ENCODE results near the gene CDH23.

Gene CDH23

GRCh38 chr10:71603754-71604153 is 207.0 kb downstream of the CDH23 start:
- no peak for ATAC-seq
- H3K9me3 Mint-ChIP-seq: no peaks in the 10 kb centered on the region
- H3K4me1 Mint-ChIP-seq: peaks cover 28% of the 10 kb centered on the region
- no peak overlapping the region for H3K27ac Mint-ChIP-seq
- H3K27me3 Mint-ChIP-seq: no peaks in the 10 kb centered on the region
- H3K4me3 Mint-ChIP-seq: no peak overlapping the region
- DNase-seq: no peak

- Mint-ChIP-seq H3K4me1 (peaks cover 28% of the 10 kb centered on the region), H3K4me3 (no peak overlapping the region), H3K27ac (no peak overlapping the region), H3K27me3 (peaks cover 3% of the 10 kb centered on the region), H3K9me3 (no peaks in the 10 kb centered on the region)
- ATAC-seq (no peak), DNase-seq (no peak)
These were observed 207.8 kb downstream of the CDH23 start for GRCh38 chr10:71604324-71605018.

GRCh38 chr10:71605263-71605962 is 208.7 kb downstream of the CDH23 start:
- peaks cover 8% of the 10 kb centered on the region for H3K27me3 Mint-ChIP-seq
- ATAC-seq: no peak
- H3K4me1 Mint-ChIP-seq: peaks cover 27% of the 10 kb centered on the region
- no peak overlapping the region for H3K4me3 Mint-ChIP-seq
- no peak for DNase-seq
- no peak overlapping the region for H3K27ac Mint-ChIP-seq
- H3K9me3 Mint-ChIP-seq: no peaks in the 10 kb centered on the region

GRCh38 chr10:71606257-71607081 is 209.7 kb downstream of the CDH23 start:
- ATAC-seq (no peak), DNase-seq (no peak)
- Mint-ChIP-seq H3K4me1 (peaks cover 16% of the 10 kb centered on the region), H3K9me3 (no peaks in the 10 kb centered on the region), H3K4me3 (no peak overlapping the region), H3K27ac (peak overlapping the region in 1 of 2 donors; percentile 2), H3K27me3 (peaks cover 8% of the 10 kb centered on the region)

GRCh38 chr10:71607082-71607443 is 210.3 kb downstream of the CDH23 start:
- Mint-ChIP-seq H3K27me3 (peaks cover 8% of the 10 kb centered on the region), H3K9me3 (no peaks in the 10 kb centered on the region), H3K4me3 (no peak overlapping the region), H3K27ac (no peak overlapping the region), H3K4me1 (peaks cover 14% of the 10 kb centered on the region)
- ATAC-seq: no peak
- DNase-seq: no peak

- Mint-ChIP-seq H3K27me3 (peaks cover 8% of the 10 kb centered on the region), H3K4me3 (no peak overlapping the region), H3K9me3 (no peaks in the 10 kb centered on the region), H3K27ac (no peak overlapping the region), H3K4me1 (peaks cover 6% of the 10 kb centered on the region)
- ATAC-seq (peak; percentile 74), DNase-seq (peak; percentile 60 to 64)
These were observed 212.4 kb downstream of the CDH23 start for GRCh38 chr10:71608819-71609768.

GRCh38 chr10:71610651-71611050 is 213.9 kb downstream of the CDH23 start:
- Mint-ChIP-seq H3K4me1 (no peaks in the 10 kb centered on the region), H3K27ac (no peak overlapping the region)

GRCh38 chr10:71611131-71611530 is 214.4 kb downstream of the CDH23 start:
- H3K27ac Mint-ChIP-seq: no peak overlapping the region
- DNase-seq: no peak
- H3K4me3 Mint-ChIP-seq: no peak overlapping the region
- peaks cover 8% of the 10 kb centered on the region for H3K27me3 Mint-ChIP-seq
- ATAC-seq: no peak
- no peaks in the 10 kb centered on the region for H3K9me3 Mint-ChIP-seq
- H3K4me1 Mint-ChIP-seq: no peaks in the 10 kb centered on the region

More at GRCh38 chr10:71610651-71611050, 213.9 kb downstream of the CDH23 start:
- Mint-ChIP-seq H3K9me3 (no peaks in the 10 kb centered on the region), H3K4me3 (no peak overlapping the region), H3K27me3 (peaks cover 8% of the 10 kb centered on the region)
- ATAC-seq (no peak), DNase-seq (no peak)

DNA sequence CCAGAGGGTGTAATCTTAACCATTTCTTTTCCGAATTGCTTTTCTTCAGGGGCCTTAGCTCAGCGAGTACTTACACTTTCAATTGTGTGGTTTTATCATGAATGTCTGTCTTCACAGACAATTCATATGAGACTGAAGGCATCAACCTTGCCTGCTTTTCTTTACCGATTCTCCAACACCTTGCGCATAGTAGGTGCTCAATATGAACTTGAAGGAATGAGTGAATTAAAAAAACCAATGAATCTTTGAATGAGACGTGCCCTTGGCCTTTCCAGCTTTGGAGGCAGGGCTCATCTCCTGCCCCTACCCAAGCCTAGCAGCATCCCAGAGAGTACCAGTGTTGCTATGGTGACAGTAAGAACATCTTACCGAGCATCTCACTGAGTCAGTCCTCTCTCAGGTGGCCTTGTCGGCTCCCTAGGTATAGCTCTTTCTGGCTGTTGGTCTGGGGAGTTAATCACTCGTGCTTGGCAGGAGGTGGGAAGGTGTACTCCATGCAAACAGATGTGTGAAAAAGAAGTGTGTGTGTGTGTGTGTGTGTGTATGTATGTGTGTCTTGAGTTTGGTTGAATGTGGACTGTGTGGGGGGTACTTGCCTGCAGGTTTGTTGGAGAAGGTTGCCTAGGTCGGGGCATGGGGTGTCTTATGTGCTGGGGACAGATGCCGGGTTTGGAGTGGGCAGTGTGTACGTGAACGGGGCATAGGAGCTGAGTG is 215.1 kb downstream of the CDH23 start:
- Mint-ChIP-seq H3K4me1 (no peaks in the 10 kb centered on the region), H3K27me3 (peaks cover 8% of the 10 kb centered on the region), H3K27ac (no peak overlapping the region), H3K9me3 (no peaks in the 10 kb centered on the region), H3K4me3 (no peak overlapping the region)
- DNase-seq (no peak), ATAC-seq (no peak)

DNA sequence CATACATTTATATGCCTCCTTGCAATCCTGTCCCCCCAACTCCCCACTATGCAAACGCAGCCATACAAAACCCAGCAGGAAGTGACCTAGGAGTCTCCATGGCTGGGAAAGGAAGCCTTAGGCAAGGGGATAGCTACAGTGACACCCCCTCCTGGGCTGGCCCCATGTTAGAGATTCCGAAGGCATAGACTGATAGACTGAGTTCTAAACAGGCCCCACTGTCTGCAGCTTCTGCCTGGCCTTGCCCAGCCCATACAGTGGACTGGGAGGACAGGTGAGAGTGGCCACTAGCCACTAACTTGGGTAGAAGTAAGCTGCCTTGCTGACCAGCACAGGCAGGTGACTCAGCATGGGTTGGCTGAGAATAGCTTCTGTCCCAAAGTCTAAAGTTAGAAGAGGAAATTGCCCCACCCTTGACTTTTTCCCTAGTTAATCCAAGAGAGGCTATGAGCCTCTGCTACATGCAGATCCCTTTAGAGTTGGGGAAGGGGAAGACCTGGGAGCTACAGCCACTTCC is 216.6 kb downstream of the CDH23 start:
- Mint-ChIP-seq H3K27me3 (peaks cover 8% of the 10 kb centered on the region), H3K4me1 (no peaks in the 10 kb centered on the region), H3K27ac (no peak overlapping the region), H3K4me3 (no peak overlapping the region), H3K9me3 (no peaks in the 10 kb centered on the region)
- DNase-seq (no peak), ATAC-seq (no peak)

DNA sequence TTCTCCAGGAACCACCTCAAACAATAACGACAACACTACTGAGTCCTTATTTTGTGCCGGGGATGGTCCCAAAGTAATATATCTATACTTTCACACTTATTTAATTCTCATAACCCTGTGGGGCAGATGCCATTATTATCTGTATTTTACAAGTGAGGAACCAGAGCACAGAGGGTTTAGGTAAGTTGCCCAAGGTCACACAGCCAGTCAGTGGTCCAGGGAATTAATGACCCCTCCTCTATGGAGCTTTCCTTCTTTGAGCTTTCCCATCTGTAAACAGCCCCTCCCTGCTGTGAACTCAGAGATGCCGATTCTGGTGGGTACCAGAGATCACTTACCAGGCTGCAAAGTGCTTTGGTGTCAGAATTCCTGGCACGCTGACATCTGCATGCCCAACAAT is 217.2 kb downstream of the CDH23 start:
- Mint-ChIP-seq H3K27me3 (peaks cover 8% of the 10 kb centered on the region), H3K27ac (no peak overlapping the region), H3K4me3 (no peak overlapping the region), H3K9me3 (no peaks in the 10 kb centered on the region), H3K4me1 (no peaks in the 10 kb centered on the region)
- ATAC-seq (no peak), DNase-seq (no peak)

- Mint-ChIP-seq H3K9me3 (no peaks in the 10 kb centered on the region), H3K4me1 (no peaks in the 10 kb centered on the region), H3K4me3 (no peak overlapping the region), H3K27me3 (no peaks in the 10 kb centered on the region), H3K27ac (no peak overlapping the region)
- DNase-seq: no peak
- ATAC-seq: no peak
These were observed 218.2 kb downstream of the CDH23 start for GRCh38 chr10:71614946-71615345.

DNA sequence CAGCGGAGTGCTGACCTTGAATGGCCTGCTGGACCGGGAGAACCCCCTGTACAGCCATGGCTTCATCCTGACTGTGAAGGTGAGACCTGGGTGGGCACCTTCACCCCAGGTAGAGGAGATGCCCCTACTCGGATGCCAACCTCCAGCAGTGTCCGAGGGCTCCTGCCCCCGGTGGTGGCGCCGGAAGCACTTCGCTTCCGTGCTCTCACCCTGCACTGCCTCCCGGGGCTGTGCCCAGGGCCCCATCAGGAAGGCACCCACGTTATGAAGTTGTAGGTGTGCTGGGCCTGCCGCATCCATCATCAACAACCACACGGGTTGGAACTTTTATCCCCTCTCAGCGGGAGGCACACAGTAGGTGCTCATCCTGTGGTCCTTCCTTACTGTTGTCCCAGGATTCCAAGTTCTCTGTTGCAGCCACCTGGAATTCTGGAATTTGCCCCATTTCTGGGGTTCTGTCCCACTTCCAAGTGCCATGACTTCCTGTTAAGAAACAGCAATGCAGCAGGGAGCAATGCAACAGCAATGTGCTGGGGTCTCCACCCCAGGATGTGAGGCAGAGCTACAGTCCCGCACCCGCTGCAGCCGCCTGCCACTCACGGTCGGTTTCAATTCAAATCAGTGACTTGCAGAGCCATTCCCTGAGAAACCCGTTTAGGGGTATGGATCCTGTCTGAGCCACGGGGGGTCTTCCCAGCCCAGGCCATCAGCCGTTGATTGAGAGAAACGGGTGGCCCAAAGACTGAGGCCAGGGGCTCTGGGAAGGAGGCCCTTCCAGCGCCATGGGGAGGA is 219.0 kb downstream of the CDH23 start:
- Mint-ChIP-seq H3K27ac (no peak overlapping the region), H3K4me1 (no peaks in the 10 kb centered on the region), H3K4me3 (no peak overlapping the region), H3K9me3 (no peaks in the 10 kb centered on the region), H3K27me3 (peaks cover 4% of the 10 kb centered on the region)
- ATAC-seq: no peak
- DNase-seq: no peak

Measured in stimulated activated naive CD8-positive, alpha-beta T cell treated with anti-CD3 and anti-CD28 coated beads, Interleukin-15, amount 100 ng/mL, for 72 hours (primary cell).